Measurements from ENCODE around the gene SPRR4.

SPRR4 gene

GRCh38 chr1:152970495-152970894 is at the start of gene SPRR4:
Gene SPRR4, plus strand, starts transcription at chr1:152970648. Its CDS starts 1,243 bp downstream, at chr1:152971891.
- no peak within 1 kb of the TSS for H3K27ac ChIP-seq
- H3K9me3 ChIP-seq, result no peaks in the 10 kb centered on the region
- TF ChIP-seq CTCF (IDR thresholded peaks at IDR 0.05), result no peak
- no peak within 1 kb of the TSS for H3K4me3 ChIP-seq (ENCODE audit: low read depth in 1 of 2, low read length in 1 of 2)
- no peaks in the 10 kb centered on the region for H3K4me1 ChIP-seq (ENCODE audit: control insufficient read depth in 1 of 2, insufficient read depth in 1 of 2, low read depth in 1 of 2, low read length in 1 of 2)
- peaks cover 23% of the 10 kb centered on the region for H3K27me3 ChIP-seq
- H3K36me3 ChIP-seq, result no peaks in the 10 kb centered on the region

- H3K9me3 ChIP-seq, result no peaks in the 10 kb centered on the region
- H3K27me3 ChIP-seq, result peaks cover 5% of the 10 kb centered on the region
- no peak overlapping the region for H3K27ac ChIP-seq
- no peak for TF ChIP-seq CTCF (IDR thresholded peaks at IDR 0.05)
- no peaks in the 10 kb centered on the region for H3K4me1 ChIP-seq (ENCODE audit: control insufficient read depth in 1 of 2, insufficient read depth in 1 of 2, low read depth in 1 of 2, low read length in 1 of 2)
- H3K4me3 ChIP-seq (ENCODE audit: low read depth in 1 of 2, low read length in 1 of 2), result no peak overlapping the region
- no peaks in the 10 kb centered on the region for H3K36me3 ChIP-seq
These were observed 46.3 kb upstream of the SPRR4 start for GRCh38 chr1:152924191-152924590.

- H3K27ac ChIP-seq, result no peak overlapping the region
- H3K9me3 ChIP-seq, result no peaks in the 10 kb centered on the region
- no peak for TF ChIP-seq CTCF (IDR thresholded peaks at IDR 0.05)
- no peak overlapping the region for H3K4me3 ChIP-seq (ENCODE audit: low read depth in 1 of 2, low read length in 1 of 2)
- H3K4me1 ChIP-seq (ENCODE audit: control insufficient read depth in 1 of 2, insufficient read depth in 1 of 2, low read depth in 1 of 2, low read length in 1 of 2), result no peaks in the 10 kb centered on the region
- H3K36me3 ChIP-seq, result no peaks in the 10 kb centered on the region
- peaks cover 12% of the 10 kb centered on the region for H3K27me3 ChIP-seq
These were observed 44.4 kb upstream of the SPRR4 start for GRCh38 chr1:152926091-152926490.

GRCh38 chr1:152928671-152929070 is 41.8 kb upstream of the SPRR4 start:
- peaks cover 34% of the 10 kb centered on the region for H3K27me3 ChIP-seq
- no peaks in the 10 kb centered on the region for H3K9me3 ChIP-seq
- H3K4me3 ChIP-seq (ENCODE audit: low read depth in 1 of 2, low read length in 1 of 2), result no peak overlapping the region
- no peaks in the 10 kb centered on the region for H3K36me3 ChIP-seq
- no peak for TF ChIP-seq CTCF (IDR thresholded peaks at IDR 0.05)
- H3K4me1 ChIP-seq (ENCODE audit: control insufficient read depth in 1 of 2, insufficient read depth in 1 of 2, low read depth in 1 of 2, low read length in 1 of 2), result no peaks in the 10 kb centered on the region
- H3K27ac ChIP-seq, result no peak overlapping the region

GRCh38 chr1:152932170-152932811 is 38.2 kb upstream of the SPRR4 start:
- no peak for TF ChIP-seq CTCF (IDR thresholded peaks at IDR 0.05)
- no peaks in the 10 kb centered on the region for H3K36me3 ChIP-seq
- H3K4me1 ChIP-seq (ENCODE audit: control insufficient read depth in 1 of 2, insufficient read depth in 1 of 2, low read depth in 1 of 2, low read length in 1 of 2), result no peaks in the 10 kb centered on the region
- no peaks in the 10 kb centered on the region for H3K9me3 ChIP-seq
- H3K27ac ChIP-seq, result no peak overlapping the region
- H3K27me3 ChIP-seq, result peaks cover 32% of the 10 kb centered on the region
- H3K4me3 ChIP-seq (ENCODE audit: low read depth in 1 of 2, low read length in 1 of 2), result no peak overlapping the region

All from neutrophil (primary cell).